GM18499 (cell line): ENCODE measurements around the gene MYMX.

ENCODE experiments used
- ATAC-seq: cut with Tn5 transposase; IDR thresholded peaks from one replicate; pipeline ENCODE4 v1.9.1; 2021; ENCODE audit warnings: moderate number of reproducible peaks; ENCODE audit not compliant: insufficient read depth, unreplicated experiment

Gene MYMX

DNA sequence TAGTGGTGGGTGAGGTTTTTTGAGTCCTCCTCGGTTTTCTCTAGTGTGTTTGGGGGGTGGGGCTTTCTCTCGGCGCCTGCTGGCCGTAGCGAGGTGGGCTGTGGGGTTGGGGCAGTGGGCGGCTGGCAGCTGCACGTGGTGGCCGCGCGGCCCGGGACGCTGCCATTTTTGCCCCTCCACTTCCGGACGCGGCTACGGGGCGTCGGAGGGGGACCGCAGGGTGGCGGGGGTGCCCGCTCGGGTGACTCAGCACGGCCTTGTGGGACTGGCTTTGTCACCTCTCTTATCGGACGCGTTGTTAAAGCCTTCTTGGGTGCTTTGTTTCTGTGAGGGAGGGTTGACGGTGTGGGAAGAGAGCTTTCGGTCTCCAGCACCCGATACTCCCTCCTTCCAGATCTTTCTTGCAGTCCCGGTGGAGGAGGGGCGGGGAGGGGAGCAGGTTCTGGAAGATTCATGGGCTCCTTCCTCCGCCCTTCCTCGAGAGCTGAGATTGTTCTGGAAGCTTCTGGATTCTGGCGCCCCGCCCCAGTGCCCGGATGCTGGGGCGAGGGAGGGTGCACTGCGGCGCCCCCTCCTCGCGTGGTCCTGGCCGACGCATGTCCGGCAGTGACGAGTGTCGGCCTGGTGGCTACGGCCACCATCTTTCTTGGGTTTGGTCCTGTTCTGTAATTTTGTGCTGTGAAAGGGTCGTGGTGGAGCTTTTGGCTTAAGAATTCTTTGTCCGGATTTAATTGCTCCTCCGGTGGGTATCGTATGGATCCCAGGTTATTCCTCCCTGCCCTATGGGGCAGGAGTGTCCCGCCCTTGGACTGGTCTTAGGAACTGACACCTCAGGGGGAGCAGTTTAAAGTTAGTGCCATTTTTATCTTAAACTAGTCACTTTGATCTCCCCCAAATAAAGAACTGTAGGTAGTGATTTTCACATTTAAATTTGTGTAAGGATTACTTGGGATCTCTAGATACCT, 30.9 kb downstream of the MYMX start:
- no peak for ATAC-seq

GRCh38 chr6:44248579-44248978, 31.9 kb downstream of the MYMX start:
- ATAC-seq = no peak

- no peak for ATAC-seq
These were observed 32.5 kb downstream of the MYMX start for GRCh38 chr6:44249082-44249748.

- ATAC-seq = no peak
These were observed 33.5 kb downstream of the MYMX start for GRCh38 chr6:44250067-44250717.

GRCh38 chr6:44250718-44251123, 34.0 kb downstream of the MYMX start:
- no peak for ATAC-seq

- no peak for ATAC-seq
These were observed 35.1 kb downstream of the MYMX start for GRCh38 chr6:44251576-44252524.

- no peak for ATAC-seq
These were observed 36.8 kb downstream of the MYMX start for GRCh38 chr6:44253307-44254101.

DNA sequence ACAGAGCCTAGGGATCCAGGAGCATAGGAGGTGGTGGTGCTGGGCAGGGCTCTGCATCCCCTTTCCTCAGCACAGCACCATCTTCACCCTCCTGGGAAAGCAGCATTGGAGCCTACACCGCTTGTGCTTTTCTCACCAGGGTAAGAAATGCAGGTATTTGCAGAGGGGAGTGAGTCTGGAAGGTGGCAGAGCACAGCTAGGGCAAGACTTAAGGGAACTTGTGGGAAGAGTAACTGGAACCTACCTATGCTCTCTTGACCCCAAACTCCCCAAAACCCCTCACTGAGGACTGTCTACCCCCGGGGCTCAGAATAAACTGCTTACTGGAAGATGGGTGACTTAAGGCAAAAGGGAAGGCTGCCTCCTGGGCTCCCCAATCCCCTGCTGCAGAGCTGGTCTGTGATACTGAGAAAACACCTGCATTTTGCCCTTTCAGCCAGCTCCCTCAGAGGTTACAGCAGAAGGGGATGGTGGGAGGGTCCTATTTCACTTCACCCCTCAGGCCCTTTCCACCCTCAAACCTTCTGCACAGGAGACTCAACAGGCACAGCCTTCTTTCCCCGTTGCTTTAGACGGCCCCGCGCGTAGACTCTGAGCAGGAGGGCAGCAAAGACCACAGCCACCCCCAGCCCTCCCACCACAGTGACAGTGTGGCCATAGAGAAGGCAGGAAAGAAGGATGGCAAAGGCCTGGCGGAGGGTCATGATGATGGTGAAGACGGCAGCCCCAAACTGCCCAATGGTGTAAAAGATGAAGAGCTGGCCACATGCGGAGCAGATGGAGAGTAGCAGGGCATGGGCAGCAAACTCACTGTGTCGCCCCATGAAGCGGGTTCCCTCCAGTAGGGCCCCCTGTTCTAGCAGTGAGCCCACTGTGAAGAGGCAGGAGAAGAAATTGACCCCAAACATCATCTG, 37.7 kb downstream of the MYMX start:
- no peak for ATAC-seq

DNA sequence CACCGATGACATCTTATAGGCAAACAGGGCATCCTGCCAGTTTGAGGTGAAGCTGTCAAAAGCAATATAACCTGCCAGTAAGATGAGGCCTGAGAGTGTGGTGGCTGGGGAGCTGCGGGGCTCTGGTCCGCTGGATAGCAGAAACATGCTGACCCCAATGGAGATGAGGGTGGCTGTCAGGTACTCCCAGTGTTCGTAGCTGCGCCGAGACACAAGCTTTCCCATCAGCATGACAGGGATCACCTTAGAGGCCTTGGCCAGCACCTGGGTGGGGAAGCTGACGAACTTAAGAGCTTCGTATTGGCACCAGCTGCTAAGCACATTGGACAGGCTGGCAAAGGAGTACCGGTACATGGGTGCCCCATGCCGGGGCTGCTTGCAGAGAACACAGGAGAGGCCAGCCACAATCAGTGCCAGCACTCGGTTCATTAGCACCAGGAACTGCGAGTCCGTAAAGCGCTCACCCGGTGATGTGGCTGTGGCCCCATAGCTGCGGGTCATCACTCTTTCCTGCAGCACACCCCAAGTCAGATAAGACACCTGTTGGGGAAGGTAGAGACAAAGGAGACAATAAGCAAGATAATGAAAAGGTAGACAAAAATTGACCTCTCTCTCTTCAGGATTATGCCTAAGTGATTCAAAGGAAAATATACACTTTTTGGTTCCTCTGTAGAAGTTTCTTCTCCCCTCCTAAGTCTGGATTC, 38.5 kb downstream of the MYMX start:
- no peak for ATAC-seq

GRCh38 chr6:44255871-44256774, 39.4 kb downstream of the MYMX start:
- no peak for ATAC-seq

GRCh38 chr6:44256775-44257024, 40.0 kb downstream of the MYMX start:
- ATAC-seq = no peak

DNA sequence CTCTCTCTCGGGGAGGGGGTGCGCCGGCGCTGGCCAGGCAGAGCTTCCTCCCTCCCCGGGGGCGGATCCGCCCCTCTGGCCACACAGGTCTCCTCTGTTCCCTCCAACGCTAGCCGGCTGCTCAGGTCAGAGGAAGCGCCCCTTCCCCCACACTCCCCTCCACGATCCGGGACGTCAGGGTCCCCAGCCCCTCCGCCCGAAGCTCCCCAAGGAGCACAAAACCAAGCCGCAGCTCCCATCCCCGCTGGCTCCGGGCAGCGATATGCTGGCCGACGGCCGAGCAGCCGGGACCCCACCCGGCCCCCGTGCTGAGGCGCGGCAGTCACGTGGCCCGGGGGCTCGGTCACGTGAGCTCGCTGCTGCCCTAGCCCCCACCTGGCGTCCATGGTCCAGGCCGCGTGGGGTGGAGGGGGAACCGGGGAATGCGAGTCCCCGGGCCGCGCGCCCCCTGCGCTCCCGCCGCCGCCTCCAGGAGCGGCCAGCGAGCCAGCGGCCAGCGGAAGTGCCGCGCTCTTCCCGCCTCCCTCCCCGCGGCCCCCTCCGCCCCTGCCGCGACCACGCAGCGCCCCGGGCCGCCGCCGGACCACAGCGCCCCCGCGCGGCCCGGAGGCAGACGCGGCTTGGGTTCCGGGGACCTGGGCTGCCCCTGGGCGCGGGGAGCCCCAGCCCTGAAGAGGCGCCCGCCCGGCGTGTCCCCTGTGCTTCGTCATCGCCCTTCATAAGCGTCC, 40.5 kb downstream of the MYMX start, which contains the start of gene SLC35B2:
SLC35B2 (minus strand) TSS at position 504 of the 728 bp plus-strand sequence; CDS start at position 386, 118 bp downstream.
- no peak for ATAC-seq

- no peak for ATAC-seq
These were observed 41.1 kb downstream of the MYMX start for GRCh38 chr6:44257753-44258324.

GRCh38 chr6:44258325-44258863, 41.7 kb downstream of the MYMX start:
- ATAC-seq = no peak

- ATAC-seq = no peak
These were observed 42.2 kb downstream of the MYMX start for GRCh38 chr6:44258921-44259320.
